Measurements from ENCODE around the gene PWWP2B.
A peak's percentile ranks its signal among the peaks of the same experiment; 100 is the strongest.

The PWWP2B gene

DNA sequence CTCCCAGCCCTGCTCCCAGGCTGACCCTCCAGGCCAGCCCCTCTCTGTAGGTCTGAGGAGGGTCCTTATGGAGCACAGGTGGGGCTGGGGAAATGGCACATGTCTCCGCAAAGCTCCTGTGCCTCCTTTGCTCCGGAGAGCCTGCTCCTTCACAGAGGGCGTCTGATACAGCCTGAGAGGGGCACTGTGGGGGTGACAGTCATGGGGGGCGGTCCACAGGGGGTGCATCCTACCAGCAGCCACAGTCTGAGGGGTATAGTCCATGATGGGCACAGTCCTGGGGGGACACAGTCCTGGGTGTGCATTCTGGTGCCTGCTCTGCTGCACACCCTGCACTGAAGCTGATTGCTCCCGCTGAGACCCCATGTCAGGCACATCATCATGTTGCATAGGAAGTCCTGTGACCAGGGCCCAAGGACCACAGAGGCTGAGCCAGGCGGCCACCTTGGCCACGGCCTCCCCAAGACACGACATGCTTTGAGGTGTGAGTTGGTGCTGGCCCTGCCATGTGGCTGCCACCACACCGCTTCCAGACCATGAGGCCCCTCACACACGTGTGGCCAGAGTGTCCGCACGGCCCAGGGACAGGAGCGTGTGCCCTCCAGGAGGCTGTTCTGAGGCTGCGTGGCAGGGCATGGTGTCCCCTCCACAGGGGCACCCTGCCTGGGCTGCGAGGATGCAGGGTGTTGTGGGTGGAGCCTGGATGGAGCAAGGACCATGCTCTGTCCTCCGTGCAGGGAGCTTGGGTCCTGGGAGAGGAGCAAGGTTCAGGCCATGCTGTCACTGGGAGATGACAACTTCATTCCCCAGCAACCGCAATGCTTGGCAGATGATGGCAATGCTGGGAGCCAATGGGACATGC, 59.2 kb downstream of the PWWP2B start:
- DNase-seq (ENCODE audit: low read depth in 1 of 2, low spot score in 1 of 2), result no peak

DNA sequence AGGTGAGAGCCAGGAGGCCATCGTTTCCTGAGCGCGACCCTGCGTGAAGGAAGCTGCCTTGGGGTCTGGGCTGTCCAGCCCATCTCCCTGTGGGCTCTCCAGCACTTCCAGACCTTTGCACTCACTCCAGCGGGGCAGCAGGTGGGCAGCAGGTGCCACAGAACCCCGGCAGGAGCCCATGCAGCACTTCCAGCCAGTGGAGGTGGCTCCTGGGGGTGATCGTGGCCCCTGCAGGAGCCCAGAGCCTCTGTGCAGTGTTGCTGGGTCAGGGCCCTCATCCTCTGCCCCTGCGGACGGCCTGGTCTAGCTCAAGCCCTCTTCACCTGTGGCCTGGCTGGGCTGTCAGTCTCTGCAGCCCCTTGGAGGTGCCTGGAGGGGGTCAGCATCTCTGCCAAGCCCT, 59.9 kb downstream of the PWWP2B start:
- no peak for DNase-seq (ENCODE audit: low read depth in 1 of 2, low spot score in 1 of 2)

DNA sequence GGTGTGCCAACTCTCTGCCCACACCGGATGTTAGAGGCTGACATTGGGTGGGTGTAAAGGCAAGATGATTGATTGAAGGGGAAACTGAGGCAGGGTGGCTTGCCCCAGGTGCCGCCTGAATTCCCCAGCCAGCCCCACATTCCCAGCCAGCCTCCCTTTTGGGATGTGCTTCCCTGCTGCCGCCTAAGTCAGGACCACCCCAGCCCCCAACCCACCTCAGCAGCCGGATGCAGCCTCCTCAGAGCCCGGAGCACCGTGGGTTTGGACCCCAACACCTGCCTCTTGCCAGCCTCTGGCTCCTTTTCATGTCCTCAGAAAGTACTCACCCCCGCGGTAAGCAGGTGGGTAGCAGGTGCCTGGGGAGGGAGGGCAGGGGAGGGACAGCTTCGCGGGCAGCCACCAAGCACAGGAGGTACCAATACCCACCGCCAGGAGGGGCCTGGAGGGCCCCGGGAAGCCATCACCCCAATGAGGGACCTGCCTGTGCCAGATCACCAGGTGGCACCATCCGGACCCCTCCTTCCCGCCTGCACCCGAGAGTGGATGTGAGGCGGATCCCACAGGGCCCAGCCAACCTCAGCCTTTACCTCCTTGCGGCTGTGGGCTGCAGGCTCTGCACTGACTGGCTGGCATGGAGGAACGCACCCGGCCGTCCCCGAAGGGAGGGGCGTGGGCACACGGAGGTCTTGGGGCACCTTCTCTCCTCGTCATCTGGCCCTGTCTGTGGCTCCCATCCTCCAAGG, 60.5 kb downstream of the PWWP2B start:
- no peak for DNase-seq (ENCODE audit: low read depth in 1 of 2, low spot score in 1 of 2)

DNA sequence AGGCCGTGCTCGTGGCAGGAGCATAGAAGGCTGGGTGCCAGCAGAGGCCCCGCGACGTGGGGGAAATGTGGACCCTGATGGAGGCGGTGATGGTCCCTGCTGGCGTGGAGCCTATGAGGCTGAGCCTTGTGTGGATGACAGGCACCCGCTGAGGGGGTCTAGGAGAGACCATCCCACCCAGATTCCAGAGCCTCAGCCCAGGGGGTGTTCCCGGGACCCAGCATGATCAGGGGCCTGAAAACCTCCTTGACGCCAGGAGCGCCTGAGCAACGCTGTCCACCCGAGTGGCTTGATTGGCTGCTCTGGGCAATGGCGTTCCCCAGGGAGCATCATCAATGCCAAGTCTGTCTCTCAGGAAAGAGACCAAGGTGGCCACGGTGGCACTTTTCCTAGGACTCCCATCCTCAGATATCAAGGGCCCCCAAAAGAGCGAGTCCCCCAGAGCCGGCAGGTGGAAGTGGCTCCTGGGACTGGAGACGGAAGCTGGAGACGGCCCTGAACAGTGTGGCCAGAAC, 61.1 kb downstream of the PWWP2B start:
- no peak for DNase-seq (ENCODE audit: low read depth in 1 of 2, low spot score in 1 of 2)

DNA sequence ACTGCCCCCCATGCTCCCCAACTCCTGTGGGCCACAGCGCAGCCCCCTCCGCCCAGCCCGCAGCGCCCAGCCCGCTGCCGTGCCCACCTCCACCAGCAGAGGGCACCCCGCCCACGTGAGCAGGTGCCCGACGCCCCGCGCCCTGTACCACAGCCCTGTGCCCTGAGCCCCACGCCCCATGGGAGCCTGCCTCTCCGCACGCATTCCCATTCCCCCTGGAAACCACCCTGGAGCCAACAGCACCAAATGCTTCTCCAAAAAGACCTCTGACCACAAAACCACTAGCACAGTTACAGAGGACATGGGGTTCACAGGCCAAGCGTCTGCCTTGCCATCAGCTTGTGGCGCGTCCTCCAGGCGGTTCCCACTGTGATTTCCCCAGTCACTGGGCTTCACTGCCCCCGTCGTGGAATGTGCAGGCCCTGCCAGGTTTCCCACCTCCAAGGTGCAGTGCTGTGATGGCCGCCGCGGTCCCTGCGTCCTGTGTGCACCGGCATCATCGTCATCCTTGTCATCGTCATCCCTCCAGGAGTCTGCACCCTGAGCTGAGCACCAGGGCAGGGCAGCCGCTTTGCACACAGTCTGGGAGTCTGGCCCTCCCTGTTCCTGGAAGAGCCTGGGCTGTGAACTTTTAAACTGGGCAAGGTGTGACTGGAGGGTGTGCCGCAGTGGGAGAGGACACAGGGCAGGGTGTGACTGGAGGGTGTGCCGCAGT, 61.7 kb downstream of the PWWP2B start:
- peak; percentile 46 to 68 for DNase-seq (ENCODE audit: low read depth in 1 of 2, low spot score in 1 of 2)

DNA sequence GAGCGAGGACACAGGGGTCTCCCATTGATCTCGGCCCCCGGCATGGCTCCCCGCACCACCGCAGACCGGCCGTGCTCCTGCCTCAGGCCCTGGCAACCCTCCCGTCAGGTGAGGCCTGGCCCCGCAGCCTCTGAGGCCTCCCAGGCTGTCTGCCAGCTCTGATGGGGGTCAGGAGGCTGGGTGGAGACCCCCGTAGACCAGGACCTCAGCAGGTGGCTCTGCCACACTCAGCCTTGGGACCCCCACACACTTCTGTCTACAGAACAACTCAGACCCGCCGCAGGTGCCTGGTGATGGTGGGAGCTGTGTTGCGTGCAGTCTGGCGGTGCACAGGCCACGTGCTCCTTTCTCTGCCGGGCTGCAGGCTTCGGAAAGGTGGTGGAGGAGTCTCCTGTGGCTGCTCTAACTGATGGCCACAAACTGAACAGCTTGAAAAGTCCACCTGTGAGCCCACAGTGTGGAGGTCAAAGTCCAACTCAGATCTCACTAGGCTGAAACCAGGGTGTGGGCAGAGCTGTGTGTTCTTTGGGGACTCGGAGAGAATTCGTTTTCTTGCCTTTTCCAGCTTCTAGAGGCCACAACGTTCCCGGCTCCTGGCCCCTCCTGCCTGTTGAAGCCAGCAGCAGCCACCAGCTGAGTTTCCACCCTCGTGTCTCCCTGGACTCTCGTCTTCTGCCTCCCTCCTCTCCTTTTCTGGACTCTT, 62.5 kb downstream of the PWWP2B start:
- DNase-seq (ENCODE audit: low read depth in 1 of 2, low spot score in 1 of 2), result no peak

DNA sequence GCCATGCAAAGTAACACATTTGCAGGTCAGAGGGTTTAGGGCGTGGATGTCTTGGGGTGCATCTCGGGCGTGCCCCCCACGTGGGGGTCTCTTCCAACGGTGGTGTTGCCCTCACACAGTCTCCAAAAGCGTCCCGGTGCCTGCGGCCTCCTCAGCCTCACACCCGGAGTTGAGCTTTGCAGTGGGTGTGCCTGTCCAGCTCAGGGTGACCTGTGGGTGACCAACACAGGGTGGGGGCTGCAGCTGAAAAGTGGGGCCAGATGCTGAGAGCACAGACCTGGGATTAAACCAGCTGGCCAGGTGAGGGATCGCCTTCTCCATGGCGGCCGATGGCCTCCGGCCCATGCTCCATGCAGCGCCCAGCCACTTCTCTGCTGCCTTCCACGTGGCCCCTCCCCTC, 63.1 kb downstream of the PWWP2B start:
- DNase-seq (ENCODE audit: low read depth in 1 of 2, low spot score in 1 of 2), result no peak

DNA sequence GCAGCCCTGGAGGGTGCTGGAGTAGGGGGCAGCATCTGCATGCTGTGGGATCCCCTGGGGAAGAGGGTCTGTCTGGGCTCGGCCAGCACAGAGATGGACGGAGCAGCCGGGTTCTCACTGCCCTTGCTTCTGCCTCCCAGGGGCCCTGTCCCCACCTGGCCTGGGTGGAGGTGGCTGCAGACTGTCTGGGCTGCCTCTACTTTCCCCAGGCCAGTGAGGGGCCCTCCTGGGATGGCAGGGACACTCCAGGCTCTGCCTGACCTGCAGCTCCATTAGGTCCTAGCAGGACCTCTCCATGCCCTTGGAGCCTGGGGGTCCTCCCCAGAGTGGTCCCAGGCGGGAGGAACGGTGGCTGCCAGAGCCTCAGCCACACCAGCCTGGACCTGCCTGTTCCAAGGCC, 63.7 kb downstream of the PWWP2B start:
- DNase-seq (ENCODE audit: low read depth in 1 of 2, low spot score in 1 of 2), result no peak

DNA sequence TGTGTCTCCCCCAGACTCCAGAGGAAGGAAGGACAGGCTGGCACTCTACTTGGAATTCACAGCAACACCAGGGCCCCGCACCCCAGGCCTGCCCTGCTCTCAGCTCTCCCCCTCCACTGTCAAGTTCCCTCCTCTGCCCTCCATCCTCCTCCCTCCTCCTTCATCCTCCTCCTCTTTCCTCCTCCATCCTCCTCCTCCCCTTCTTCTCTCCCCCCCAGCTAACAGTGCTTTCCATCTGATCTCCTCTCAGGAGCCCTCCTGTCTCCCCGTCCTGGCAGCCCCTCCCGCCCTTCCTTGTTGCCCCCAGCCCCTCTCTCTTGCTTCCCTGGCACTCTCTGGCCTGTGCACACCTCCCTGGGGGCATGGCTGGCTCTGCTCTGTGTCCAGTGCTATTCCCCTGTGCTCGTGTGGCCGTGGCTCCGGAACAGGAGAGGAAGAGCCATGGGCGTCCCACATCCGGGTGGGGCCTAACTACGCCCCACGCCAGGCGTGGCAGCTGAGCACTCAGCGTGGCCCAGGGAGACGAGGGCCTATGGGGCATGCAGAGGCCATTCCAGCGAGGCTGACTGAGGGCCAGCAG, 64.2 kb downstream of the PWWP2B start:
- no peak for DNase-seq (ENCODE audit: low read depth in 1 of 2, low spot score in 1 of 2)

DNA sequence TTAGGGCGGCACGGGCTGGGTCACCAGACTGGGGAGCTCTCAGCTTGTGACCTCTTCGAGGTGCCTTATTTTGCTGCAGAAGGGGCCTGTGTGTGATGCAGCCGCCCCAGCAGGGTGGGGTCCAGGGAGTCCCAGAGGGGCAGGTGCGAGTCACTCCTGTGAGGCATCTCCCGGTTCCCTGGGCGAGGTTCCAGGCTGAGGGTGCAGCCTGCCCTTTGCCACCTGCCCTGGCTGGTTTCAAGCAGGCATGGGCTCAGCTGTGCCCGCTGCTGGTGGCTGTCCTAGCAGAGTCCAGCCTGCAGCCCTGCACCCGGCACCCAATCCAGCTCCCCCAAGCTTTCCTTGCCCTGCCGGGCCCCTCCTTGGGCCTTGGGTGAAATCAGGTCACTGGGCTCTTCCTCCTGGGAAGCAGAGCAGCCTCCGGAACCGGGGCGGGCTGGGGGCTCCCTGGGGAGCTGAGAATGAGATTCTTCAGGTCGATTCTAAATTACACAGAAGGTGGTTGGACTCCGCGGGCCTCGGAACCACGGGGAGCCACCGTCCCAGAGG, 64.8 kb downstream of the PWWP2B start:
- DNase-seq (ENCODE audit: low read depth in 1 of 2, low spot score in 1 of 2), result no peak

DNA sequence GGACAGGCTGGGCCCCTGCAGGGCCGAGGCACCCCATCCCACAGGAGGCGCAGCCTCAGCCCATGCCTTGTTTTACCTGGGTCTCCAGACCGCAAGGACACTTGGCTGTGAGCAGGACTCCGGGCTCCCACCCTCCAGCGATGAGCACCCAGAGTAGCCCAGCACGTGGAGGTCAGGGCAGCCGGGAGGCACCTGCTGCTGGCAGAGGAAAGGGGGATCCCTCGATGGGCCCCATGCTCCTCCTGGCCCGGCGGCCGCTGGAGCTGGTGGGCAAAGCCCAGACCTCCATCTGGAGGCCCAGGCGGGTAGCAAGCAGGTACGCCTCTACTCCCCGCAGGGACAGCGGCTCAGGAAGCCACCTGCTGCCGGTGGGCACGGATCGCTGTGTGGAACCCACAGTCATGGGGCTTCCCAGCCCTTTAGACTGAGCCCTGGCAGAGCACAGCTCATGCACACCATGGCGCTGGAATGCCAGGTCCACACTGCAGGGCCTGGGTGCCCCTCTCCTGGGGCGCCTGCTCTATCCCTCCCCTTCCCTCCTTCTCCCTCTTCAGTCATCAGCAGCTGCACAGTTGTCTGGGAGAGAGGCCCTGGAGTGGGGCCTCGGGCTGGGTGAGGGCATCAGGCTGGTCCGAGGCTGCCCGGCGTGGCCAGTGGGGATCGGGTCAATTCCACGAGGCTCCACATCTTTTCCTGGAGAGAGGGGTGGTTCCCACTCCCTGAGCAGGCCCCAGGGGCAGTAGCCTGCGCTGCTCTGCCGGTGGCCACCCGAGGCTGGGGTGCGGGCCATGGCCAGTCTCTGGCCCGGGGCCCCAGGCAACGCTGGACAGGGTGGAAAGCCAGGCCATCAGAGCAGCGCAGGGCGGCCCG, 65.7 kb downstream of the PWWP2B start:
- no peak for DNase-seq (ENCODE audit: low read depth in 1 of 2, low spot score in 1 of 2)

DNA sequence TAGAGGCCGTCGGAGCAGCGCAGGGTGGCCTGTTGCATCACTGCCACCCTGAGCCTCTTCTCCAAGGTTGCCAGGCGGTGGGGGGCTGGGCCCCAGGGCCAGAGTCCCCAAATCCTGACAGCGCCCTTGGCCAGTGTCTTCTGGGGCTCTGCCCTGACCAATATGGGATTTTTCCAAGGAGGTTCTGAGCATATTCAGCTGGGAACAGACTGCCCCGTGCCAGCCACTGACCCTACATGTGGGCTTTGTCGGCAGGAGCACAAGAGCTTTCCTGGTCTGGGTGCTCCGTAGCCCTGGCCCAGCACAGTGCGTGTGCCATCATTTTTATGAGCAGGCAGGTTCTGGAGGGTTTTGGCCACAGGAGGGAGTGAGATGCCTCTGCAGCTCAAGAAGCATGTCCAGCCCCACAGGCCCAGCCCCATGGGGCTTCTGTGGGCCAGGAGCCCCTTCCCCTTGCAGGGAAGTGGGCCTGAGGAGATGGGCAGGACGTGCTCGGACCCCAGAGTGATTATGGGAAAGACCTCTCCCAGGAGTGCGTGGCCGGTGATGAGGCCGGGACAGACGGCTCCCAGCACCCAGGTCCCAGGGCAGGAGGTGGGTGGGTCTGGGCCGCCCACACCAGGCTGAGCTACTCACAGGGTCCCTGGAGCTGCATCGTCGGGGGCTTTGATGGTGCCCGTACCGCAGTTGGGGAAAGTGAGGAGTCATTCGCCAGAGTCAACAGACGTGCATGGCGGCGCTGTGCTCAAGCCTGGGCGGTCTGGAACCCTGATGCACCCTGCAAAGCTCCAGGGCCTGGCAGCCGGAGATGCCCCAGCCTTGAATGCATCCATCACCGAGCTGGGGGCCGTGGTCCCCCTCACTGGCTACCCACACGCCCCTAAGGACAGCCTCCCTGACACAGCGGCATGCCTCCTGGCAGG, 66.6 kb downstream of the PWWP2B start:
- no peak for DNase-seq (ENCODE audit: low read depth in 1 of 2, low spot score in 1 of 2)

DNA sequence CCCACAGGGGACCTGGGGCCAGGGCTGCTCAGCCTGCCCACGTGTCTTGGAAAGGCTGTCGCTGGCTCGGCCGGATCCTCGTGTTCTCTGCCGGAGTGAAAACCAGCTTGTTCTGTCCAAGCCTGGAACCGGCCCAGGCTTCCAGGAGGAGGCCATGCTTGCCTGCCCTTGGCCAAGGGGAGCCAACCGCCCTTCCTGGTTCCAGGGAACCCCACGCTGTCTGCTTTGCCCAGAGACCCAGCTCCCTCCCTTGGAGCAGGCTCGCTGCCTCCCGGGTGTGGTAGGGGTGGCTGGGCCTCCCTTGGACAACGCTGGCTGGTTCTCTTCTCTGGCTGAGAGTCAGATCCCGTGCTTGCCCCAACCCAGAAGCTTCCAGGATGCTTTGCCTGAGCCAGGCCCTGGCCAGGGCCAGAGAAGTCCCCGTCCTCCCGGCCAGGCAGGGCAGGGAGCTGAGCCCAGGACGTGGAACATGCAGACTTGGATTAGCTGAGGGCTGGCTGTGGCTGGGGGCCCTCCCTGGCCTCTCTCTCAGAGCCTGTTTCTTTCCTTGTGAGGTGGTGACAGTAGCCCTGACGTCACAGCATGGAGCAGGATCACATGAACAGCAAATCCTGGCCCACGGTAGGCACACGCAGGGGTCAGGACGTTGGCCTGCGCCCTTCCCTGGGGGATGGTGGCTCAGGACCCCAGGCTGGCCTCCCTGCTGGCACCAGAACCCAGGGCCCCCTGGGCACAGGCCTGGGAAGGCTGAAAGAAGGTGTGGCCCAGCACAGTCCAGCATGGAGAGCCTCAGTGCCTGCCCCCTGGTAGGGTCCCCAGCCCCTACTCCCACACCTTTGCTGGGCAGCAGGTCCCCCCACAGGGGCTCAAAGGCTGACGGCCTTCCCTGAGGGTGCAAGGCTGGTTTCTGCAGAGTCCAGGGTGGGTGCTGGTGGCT, 67.5 kb downstream of the PWWP2B start:
- DNase-seq (ENCODE audit: low read depth in 1 of 2, low spot score in 1 of 2), result no peak

DNA sequence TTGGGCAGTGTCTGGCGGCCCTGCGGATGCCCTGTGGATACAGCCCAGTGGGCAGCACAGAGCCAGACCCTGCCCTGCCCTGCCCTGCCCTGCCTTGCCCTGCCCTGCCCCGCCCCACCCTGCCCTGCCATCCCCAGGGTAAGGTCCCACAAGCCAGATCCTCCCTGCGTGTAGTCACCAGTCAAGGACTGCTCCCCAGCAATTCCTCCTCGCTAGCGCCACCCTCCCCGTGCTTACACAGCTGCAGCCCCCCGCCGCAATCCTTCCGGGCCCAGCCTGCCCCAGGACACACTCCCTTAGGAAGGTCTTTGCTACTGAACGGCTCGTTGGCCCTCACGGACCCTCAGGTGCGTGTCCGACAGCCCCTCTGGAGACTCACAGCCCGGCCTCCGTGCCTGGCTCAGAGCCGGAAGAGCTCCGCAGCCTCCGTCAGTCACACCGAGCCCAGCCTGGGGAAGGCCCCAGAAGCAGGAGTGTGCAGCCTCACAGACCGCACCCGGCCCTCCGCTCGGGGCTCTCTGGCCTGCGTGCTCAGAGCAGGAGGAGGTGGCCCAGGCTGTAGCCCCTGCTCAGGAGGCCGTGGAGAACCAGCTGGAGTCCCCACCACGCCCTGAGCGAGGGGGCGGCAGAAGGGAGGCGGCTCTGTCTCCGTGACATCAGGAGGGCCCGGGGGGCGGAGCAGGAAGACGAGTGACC, 68.3 kb downstream of the PWWP2B start:
- DNase-seq (ENCODE audit: low read depth in 1 of 2, low spot score in 1 of 2), result no peak

DNA sequence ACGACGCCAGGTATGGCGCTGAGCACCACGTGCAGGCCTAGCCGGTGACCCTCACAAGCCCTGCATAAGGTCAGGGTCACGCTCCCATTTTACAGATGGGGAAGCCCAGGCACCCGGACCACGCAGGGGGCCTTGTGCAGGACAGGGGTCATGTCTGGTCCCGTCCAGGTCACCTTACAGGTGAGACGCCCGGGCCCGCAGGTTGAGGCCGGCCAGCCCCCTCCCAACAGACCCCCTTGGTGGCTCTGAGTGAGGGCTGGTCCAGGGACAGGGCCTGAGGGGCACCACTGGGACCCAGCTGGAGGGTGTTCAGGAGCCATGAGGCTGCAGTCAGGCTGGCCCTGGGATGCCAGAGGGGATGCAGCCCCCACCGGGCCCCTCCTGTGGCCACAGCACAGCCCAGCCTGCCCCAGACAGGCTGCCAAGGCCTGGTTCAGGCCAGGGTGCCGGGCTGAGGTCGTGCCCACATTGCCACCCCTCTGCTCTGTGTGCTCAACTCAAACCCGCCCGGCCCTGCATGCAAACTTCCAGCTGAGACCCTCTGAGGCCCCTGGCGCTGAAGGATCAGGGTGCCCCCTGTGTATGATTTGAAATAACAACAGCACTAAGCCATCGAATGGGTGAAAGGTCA, 69.0 kb downstream of the PWWP2B start:
- DNase-seq (ENCODE audit: low read depth in 1 of 2, low spot score in 1 of 2), result no peak
